OCI-LY7 (cell line): ENCODE data around the gene PMVK. TPM values are rescaled to one million over a fixed set of nuclear protein-coding genes. Genes with fewer than 3 reads are reported as not detected.

Experiments used
- BruUV-seq: library from RNA; stranded (reverse); fragments of 400-500 nt; replicated peaks from 2 replicates; lab custom pipeline; 2021; lab: Mats Ljungman, UMichigan
- CTCF ChIA-PET: fragments of 300-600 bp; sonication (Branson Sonifier 250); formaldehyde crosslinking; loops from one replicate; lab custom pipeline; 2022; ENCODE audit warnings: antibody characterized with exemption; ENCODE audit not compliant: unreplicated experiment; lab: Charles Lee
- POLR2A ChIA-PET: fragments of 300-600 bp; sonication (Branson Sonifier 250); formaldehyde crosslinking; loops from one replicate; lab custom pipeline; 2022; ENCODE audit warnings: antibody characterized with exemption; lab: Charles Lee
- DNase-seq: peaks from one replicate; pipeline ENCODE4 v3.0.0-alpha.2; 2015; ENCODE audit warnings: low spot score
- H2AFZ ChIP-seq: fragments of 200-600 bp; sonication (generic), shearing (Covaris generic); 2 replicates; pipeline ENCODE4 v1.6.1; 2014; ENCODE audit warnings: mild to moderate bottlenecking, antibody characterized with exemption, low read length, moderate library complexity
- H3K27ac ChIP-seq: fragments of 200-600 bp; sonication (generic); 2 replicates; pipeline ENCODE4 v1.5.1; 2014; ENCODE audit warnings: mixed run types, low read depth, mild to moderate bottlenecking, moderate library complexity, low read length, inconsistent platforms; ENCODE audit not compliant: poor library complexity, severe bottlenecking
- H3K36me3 ChIP-seq: fragments of 200-600 bp; sonication (generic); 2 replicates; pipeline ENCODE4 v1.6.1; 2014; ENCODE audit warnings: mild to moderate bottlenecking, antibody characterized with exemption, low read length, moderate library complexity, mixed read lengths; ENCODE audit not compliant: insufficient read depth
- H3K4me1 ChIP-seq: fragments of 200-600 bp; sonication (generic); 2 replicates; pipeline ENCODE4 v1.5.1; 2014; ENCODE audit warnings: mild to moderate bottlenecking, low read length; ENCODE audit not compliant: insufficient read depth, poor library complexity, severe bottlenecking
- H3K4me2 ChIP-seq: fragments of 200-600 bp; sonication (generic); 2 replicates; pipeline ENCODE4 v1.6.1; 2014; ENCODE audit warnings: mild to moderate bottlenecking, low read length
- H3K4me3 ChIP-seq: fragments of 200-600 bp; sonication (generic); 2 replicates; pipeline ENCODE4 v1.5.1; 2014; ENCODE audit warnings: mild to moderate bottlenecking, low read depth, low read length; ENCODE audit not compliant: poor library complexity, severe bottlenecking
- H3K79me2 ChIP-seq: fragments of 200-600 bp; sonication (generic); 2 replicates; pipeline ENCODE4 v1.6.1; 2016; ENCODE audit warnings: low read depth, mild to moderate bottlenecking, low read length, moderate library complexity, mixed read lengths; ENCODE audit not compliant: insufficient read depth
- H3K9me2 ChIP-seq: fragments of 200-600 bp; sonication (generic); 2 replicates; pipeline ENCODE4 v1.6.1; 2016; ENCODE audit warnings: mild to moderate bottlenecking, low read length, mixed read lengths; ENCODE audit not compliant: insufficient read depth
- H3K9me3 ChIP-seq: fragments of 200-600 bp; sonication (generic); 2 replicates; pipeline ENCODE4 v1.6.1; 2014; ENCODE audit warnings: mild to moderate bottlenecking, mixed run types, low read length, mixed read lengths
- H4K20me1 ChIP-seq: fragments of 200-600 bp; sonication (generic); 2 replicates; pipeline ENCODE4 v1.6.1; 2014; ENCODE audit warnings: mild to moderate bottlenecking, antibody characterized with exemption, low read length, moderate library complexity, mixed read lengths; ENCODE audit not compliant: insufficient read depth
- CTCF ChIP-seq: fragments of 200-600 bp; sonication (generic); conservative IDR thresholded peaks from 2 replicates; pipeline ENCODE4 v1.5.1; 2014; ENCODE audit warnings: mild to moderate bottlenecking, antibody characterized with exemption, low read length, moderate library complexity, mixed read lengths
- EZH2phosphoT487 ChIP-seq: fragments of 200-600 bp; sonication (generic); IDR thresholded peaks from 2 replicates; pipeline ENCODE4 v1.6.1; 2018; ENCODE audit warnings: low read depth, borderline replicate concordance, mild to moderate bottlenecking, mixed run types, antibody characterized with exemption, low read length, moderate library complexity, mixed read lengths
- intact Hi-C: fragments of 100-400 bp; cut with micrococcal nuclease; formaldehyde crosslinking; loops from one replicate; pipeline ENCODE4 v1.10.0; 2022; ENCODE audit not compliant: unreplicated experiment
- total RNA-seq, 2 experiments: library from RNA; depleted of rRNA in 1 of 2; stranded (reverse); fragments of >200 nt in 1 of 2; shearing (Covaris generic) in 1 of 2; gene quantifications; 2 replicates each; pipeline ENCODE4 v1.2.3, GENCODE V29; 2014 to 2022

The PMVK gene
- total RNA-seq, 2 experiments from 2014 or later = 16.3 to 54.0 TPM

GRCh38 chr1:154925335-154926170 lies 11.0 kb downstream of the PMVK start:
- Histone ChIP-seq H3K79me2 (no peaks in the 10 kb centered on the region), H3K9me2 (no peaks in the 10 kb centered on the region), H4K20me1 (no peaks in the 10 kb centered on the region), H3K4me3 (no peak overlapping the region), H3K4me2 (no peak overlapping the region), H3K4me1 (no peaks in the 10 kb centered on the region), H3K36me3 (peaks cover 77% of the 10 kb centered on the region), H2AFZ (no peak overlapping the region), H3K9me3 (no peaks in the 10 kb centered on the region), H3K27ac (no peak overlapping the region)
- no TSS peak for BruUV-seq
- ChIA-PET POLR2A (no interaction called here), CTCF (interaction anchor here (0.6 kb wide), 1 partner anchor 324 kb away, joined by 7 read pairs; no protein-coding TSS in a partner anchor)
- DNase-seq = no peak
- TF ChIP-seq EZH2phosphoT487 = no peak
- TF ChIP-seq CTCF = no peak
- intact Hi-C loops = no loop called here

- intact Hi-C loops = no loop called here
- Histone ChIP-seq H3K27ac (no peak overlapping the region), H3K79me2 (no peaks in the 10 kb centered on the region), H2AFZ (no peak overlapping the region), H3K4me1 (no peaks in the 10 kb centered on the region), H3K9me2 (no peaks in the 10 kb centered on the region), H3K4me2 (no peak overlapping the region), H3K4me3 (no peak overlapping the region), H3K36me3 (peaks cover 67% of the 10 kb centered on the region), H3K9me3 (no peaks in the 10 kb centered on the region), H4K20me1 (no peaks in the 10 kb centered on the region)
- no TSS peak for BruUV-seq
- ChIA-PET CTCF (interaction anchor here (0.6 kb wide), 1 partner anchor 28 kb away, joined by 6 read pairs; no protein-coding TSS in a partner anchor), POLR2A (no interaction called here)
- DNase-seq = no peak
- TF ChIP-seq EZH2phosphoT487 (no peak), CTCF (no peak)
These were observed 12.8 kb downstream of the PMVK start for GRCh38 chr1:154923695-154924094.

GRCh38 chr1:154913273-154913672 lies 23.2 kb downstream of the PMVK start:
- Histone ChIP-seq H3K4me1 (no peaks in the 10 kb centered on the region), H2AFZ (no peak overlapping the region), H3K4me2 (no peak overlapping the region), H3K36me3 (peaks cover 14% of the 10 kb centered on the region), H3K9me3 (peaks cover 4% of the 10 kb centered on the region; the same call in 1 of the 2 replicates), H3K27ac (no peak overlapping the region), H3K79me2 (no peaks in the 10 kb centered on the region), H3K4me3 (no peak overlapping the region), H3K9me2 (no peaks in the 10 kb centered on the region), H4K20me1 (no peaks in the 10 kb centered on the region)
- no peak for DNase-seq
- intact Hi-C loops = no loop called here
- ChIA-PET CTCF (interaction anchor here (0.6 kb wide), 1 partner anchor 19 kb away, joined by 3 read pairs; no protein-coding TSS in a partner anchor), POLR2A (no interaction called here)
- TF ChIP-seq CTCF = no peak
- TF ChIP-seq EZH2phosphoT487 = no peak
- BruUV-seq = no TSS peak
